Brain microvascular endothelial cell (primary cell): ENCODE measurements around the gene PTPRN2.

Experiments
- DNase-seq: peaks from one replicate; pipeline ENCODE4 v3.0.0-alpha.2; 2020
- H3K27ac ChIP-seq: fragments of 250-450 bp; sonication (Bioruptor Pico); 2 replicates; pipeline ENCODE4 v1.5.1; 2020; ENCODE audit warnings: mild to moderate bottlenecking, moderate library complexity
- H3K27me3 ChIP-seq: fragments of 250-450 bp; sonication (Bioruptor Pico); replicated peaks from 2 replicates; pipeline ENCODE4 v1.5.1; 2020; ENCODE audit warnings: mild to moderate bottlenecking
- H3K36me3 ChIP-seq: fragments of 250-450 bp; sonication (Bioruptor Pico); replicated peaks from 2 replicates; pipeline ENCODE4 v1.5.1; 2020; ENCODE audit warnings: mild to moderate bottlenecking
- H3K4me3 ChIP-seq: 2 replicates; pipeline ENCODE4 v1.5.1; 2011; ENCODE audit warnings: low read depth, mild to moderate bottlenecking, control low read depth, low read length, moderate library complexity
- CTCF ChIP-seq: IDR thresholded peaks from 2 replicates; pipeline ENCODE4 v1.5.1; 2011; ENCODE audit warnings: low read depth, mild to moderate bottlenecking, moderate library complexity, low read length, control low read depth, inconsistent platforms; ENCODE audit errors: missing control alignments
- in situ Hi-C: cut with HindIII; loops from 2 replicates; pipeline ENCODE4 v1.10.0; 2017; ENCODE audit warnings: low sequenced_read_pairs, low pct_ligation_motif_present

The PTPRN2 gene

GRCh38 chr7:158324397-158325360 is 262.9 kb downstream of the PTPRN2 start:
- no peak for TF ChIP-seq CTCF

GRCh38 chr7:158323741-158324396 is 263.8 kb downstream of the PTPRN2 start:
- Histone ChIP-seq H3K36me3 (no peaks in the 10 kb centered on the region), H3K27ac (no peak overlapping the region), H3K4me3 (no peak overlapping the region), H3K27me3 (no peaks in the 10 kb centered on the region)
- in situ Hi-C loops = no loop called here
- no peak for DNase-seq
- no peak for TF ChIP-seq CTCF

More at GRCh38 chr7:158324397-158325360, 262.9 kb downstream of the PTPRN2 start:
- in situ Hi-C loops = no loop called here
- no peak overlapping the region for H3K27ac ChIP-seq
- no peak overlapping the region for H3K4me3 ChIP-seq
- no peaks in the 10 kb centered on the region for H3K36me3 ChIP-seq
- DNase-seq = no peak
- H3K27me3 ChIP-seq = no peaks in the 10 kb centered on the region

- in situ Hi-C loops = no loop called here
- TF ChIP-seq CTCF = no peak
- Histone ChIP-seq H3K36me3 (no peaks in the 10 kb centered on the region), H3K4me3 (no peak overlapping the region), H3K27me3 (no peaks in the 10 kb centered on the region), H3K27ac (no peak overlapping the region)
- no peak for DNase-seq
Measured at GRCh38 chr7:158322616-158323530, 264.8 kb downstream of the PTPRN2 start.

- in situ Hi-C loops = no loop called here
- DNase-seq = no peak
- Histone ChIP-seq H3K27me3 (no peaks in the 10 kb centered on the region), H3K4me3 (no peak overlapping the region), H3K27ac (no peak overlapping the region), H3K36me3 (no peaks in the 10 kb centered on the region)
- no peak for TF ChIP-seq CTCF
Measured at GRCh38 chr7:158321936-158322615, 265.5 kb downstream of the PTPRN2 start.

GRCh38 chr7:158321056-158321700 is 266.4 kb downstream of the PTPRN2 start:
- no peak overlapping the region for H3K4me3 ChIP-seq
- no peaks in the 10 kb centered on the region for H3K27me3 ChIP-seq
- DNase-seq = no peak
- H3K27ac ChIP-seq = no peak overlapping the region
- no peaks in the 10 kb centered on the region for H3K36me3 ChIP-seq
- TF ChIP-seq CTCF = no peak
- in situ Hi-C loops = no loop called here
